Inferior parietal cortex (tissue), 1 donor: ENCODE measurements around the gene RPL15.

Source experiments
- DNase-seq: peaks from one replicate; pipeline ENCODE4 v3.0.0-alpha.2; 2016; ENCODE audit errors: extremely low spot score

Gene RPL15

DNA sequence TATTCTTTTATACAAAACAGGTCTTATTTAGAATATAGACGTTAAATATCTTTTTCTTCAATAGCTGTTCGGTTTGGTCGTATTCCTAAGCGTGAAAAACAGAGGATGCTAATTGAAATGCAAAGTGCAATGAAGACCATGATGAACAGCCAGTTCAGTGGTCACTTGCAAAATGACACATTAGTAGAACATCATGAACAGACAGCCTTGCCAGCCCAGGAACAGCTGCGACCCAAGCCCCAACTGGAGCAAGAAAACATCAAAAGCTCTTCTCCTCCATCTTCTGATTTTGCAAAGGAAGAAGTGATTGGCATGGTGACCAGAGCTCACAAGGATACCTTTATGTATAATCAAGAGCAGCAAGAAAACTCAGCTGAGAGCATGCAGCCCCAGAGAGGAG, 45.0 kb downstream of the RPL15 start:
- no peak for DNase-seq

- no peak for DNase-seq
Observed at GRCh38 chr3:23964537-23965235, 47.8 kb downstream of the RPL15 start.

- no peak for DNase-seq
Observed at GRCh38 chr3:23966328-23966727, 49.4 kb downstream of the RPL15 start.

- no peak for DNase-seq
Observed at GRCh38 chr3:23968463-23969184, 51.7 kb downstream of the RPL15 start.

- no peak for DNase-seq
Observed at GRCh38 chr3:23969393-23969792, 52.5 kb downstream of the RPL15 start.
